ENCODE results near the gene TSEN54. TPM values are rescaled to one million over a fixed set of nuclear protein-coding genes. Genes with fewer than 3 reads are reported as not detected.

Gene TSEN54
- total RNA-seq, 1 donor from 2014 or later, result 21.0 TPM

DNA sequence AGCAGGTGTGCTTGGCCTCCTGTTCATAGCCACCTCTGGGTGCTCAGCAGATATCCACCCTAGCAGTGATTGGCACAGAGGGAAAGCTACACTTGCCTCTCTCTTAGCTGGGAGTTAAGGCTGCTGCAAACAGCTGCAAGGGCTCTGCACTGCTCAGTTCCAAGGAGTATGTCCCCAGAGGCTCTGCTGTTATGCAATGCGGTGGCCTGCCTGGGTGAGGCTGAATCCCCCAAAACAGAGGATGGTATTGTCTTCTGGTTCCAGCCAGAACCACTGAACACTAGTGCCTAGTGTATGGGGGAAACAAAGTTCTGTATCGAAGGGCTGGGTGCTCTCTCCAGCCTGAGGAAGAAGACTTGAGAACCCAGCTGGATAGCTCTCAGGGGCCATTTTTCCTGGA lies 43.1 kb upstream of the TSEN54 start:
- ChIA-PET CTCF (no interaction called here), POLR2A (interaction anchor here (0.6 kb wide), 1 partner anchor 32 kb away, joined by 5 read pairs; no protein-coding TSS in a partner anchor)
- DNase-seq, result no peak
- no peaks in the 10 kb centered on the region for H3K9me3 Mint-ChIP-seq
- intact Hi-C loops (cut with micrococcal nuclease), result no loop called here
- no peak overlapping the region for H3K27ac Mint-ChIP-seq
- H3K27me3 Mint-ChIP-seq, result no peaks in the 10 kb centered on the region
- TF ChIP-seq, protein P1, sequence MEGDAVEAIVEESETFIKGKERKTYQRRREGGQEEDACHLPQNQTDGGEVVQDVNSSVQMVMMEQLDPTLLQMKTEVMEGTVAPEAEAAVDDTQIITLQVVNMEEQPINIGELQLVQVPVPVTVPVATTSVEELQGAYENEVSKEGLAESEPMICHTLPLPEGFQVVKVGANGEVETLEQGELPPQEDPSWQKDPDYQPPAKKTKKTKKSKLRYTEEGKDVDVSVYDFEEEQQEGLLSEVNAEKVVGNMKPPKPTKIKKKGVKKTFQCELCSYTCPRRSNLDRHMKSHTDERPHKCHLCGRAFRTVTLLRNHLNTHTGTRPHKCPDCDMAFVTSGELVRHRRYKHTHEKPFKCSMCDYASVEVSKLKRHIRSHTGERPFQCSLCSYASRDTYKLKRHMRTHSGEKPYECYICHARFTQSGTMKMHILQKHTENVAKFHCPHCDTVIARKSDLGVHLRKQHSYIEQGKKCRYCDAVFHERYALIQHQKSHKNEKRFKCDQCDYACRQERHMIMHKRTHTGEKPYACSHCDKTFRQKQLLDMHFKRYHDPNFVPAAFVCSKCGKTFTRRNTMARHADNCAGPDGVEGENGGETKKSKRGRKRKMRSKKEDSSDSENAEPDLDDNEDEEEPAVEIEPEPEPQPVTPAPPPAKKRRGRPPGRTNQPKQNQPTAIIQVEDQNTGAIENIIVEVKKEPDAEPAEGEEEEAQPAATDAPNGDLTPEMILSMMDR (IDR thresholded peaks at IDR 0.05), result no peak
- peaks cover 44% of the 10 kb centered on the region for H3K36me3 Mint-ChIP-seq (ENCODE audit: low read depth)
- H3K4me1 Mint-ChIP-seq, result no peaks in the 10 kb centered on the region
- H3K4me3 Mint-ChIP-seq, result no peak overlapping the region
- ATAC-seq (ENCODE audit: low read depth), result no peak

DNA sequence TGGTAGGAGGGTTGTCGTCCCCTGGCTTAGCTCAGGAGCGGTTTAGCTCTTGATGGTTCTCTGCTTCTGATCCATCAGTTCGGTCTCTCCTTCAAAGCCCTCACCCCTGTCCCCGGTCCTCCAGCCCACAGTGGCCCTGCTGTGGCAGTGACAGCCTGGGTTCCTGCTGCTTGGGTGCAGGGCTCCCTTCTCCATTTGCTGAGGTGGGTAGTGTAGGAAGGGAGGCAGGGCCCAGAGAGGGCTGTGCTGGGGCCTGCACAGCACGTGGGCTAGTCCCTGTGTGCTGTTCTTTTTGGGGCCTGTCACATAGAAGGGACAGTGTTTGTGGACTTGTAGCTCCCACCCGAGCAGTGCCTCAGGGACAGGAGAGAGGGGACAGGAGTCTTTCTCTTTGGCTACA lies 41.6 kb upstream of the TSEN54 start:
- H3K27ac Mint-ChIP-seq, result no peak overlapping the region
- intact Hi-C loops (cut with micrococcal nuclease), result no loop called here

DNA sequence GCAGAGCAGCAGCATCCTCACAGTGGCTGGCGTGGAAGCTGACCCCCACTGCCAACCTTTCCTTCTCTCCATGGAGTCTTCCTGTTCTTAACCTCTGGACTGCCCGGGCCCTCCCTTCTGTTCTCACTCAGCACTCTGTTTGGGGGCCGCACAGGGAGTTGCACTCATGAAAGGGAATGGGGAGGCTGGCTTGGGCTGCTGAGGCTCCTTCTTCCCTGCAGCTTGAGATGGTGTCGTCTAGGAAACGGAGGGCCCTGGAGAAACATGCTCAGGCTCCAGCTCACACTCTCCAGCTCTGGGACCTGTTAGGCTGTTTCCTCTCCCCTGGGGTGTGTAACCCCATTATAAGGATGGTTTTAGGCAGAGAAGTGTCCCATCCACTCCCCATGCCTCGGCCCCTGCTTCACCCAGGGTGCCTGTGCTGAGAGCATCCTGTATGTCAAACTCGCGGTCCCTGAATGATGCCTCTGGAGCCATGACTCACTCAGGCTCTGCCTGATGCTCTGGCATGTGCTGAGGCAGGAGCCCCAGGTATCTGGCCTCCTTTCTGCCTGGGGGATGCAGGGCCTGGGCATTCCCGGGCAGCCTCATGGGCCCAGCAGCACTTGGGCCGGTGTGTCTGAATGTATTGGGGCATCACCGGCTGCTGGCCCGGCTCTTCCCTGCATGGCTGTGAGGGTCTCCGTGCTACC lies 41.0 kb upstream of the TSEN54 start:
- H3K4me1 Mint-ChIP-seq, result no peaks in the 10 kb centered on the region
- ATAC-seq (ENCODE audit: low read depth) (no peak), DNase-seq (no peak)
- TF ChIP-seq, protein P1 (IDR thresholded peaks at IDR 0.05), result no peak
- ChIA-PET POLR2A (no interaction called here), CTCF (no interaction called here)
- intact Hi-C loops (cut with micrococcal nuclease), result no loop called here
- peaks cover 46% of the 10 kb centered on the region for H3K36me3 Mint-ChIP-seq (ENCODE audit: low read depth)
- H3K9me3 Mint-ChIP-seq, result no peaks in the 10 kb centered on the region
- no peak overlapping the region for H3K27ac Mint-ChIP-seq
- no peak overlapping the region for H3K4me3 Mint-ChIP-seq
- no peaks in the 10 kb centered on the region for H3K27me3 Mint-ChIP-seq

More for the DNA sequence above, 41.6 kb upstream of the TSEN54 start:
- TF ChIP-seq, protein P1 (IDR thresholded peaks at IDR 0.05), result no peak
- ChIA-PET CTCF (no interaction called here), POLR2A (no interaction called here)
- Mint-ChIP-seq H3K36me3 (ENCODE audit: low read depth) (peaks cover 45% of the 10 kb centered on the region), H3K9me3 (no peaks in the 10 kb centered on the region), H3K4me3 (no peak overlapping the region), H3K27me3 (no peaks in the 10 kb centered on the region), H3K4me1 (no peaks in the 10 kb centered on the region)
- ATAC-seq (ENCODE audit: low read depth) (no peak), DNase-seq (no peak)

DNA sequence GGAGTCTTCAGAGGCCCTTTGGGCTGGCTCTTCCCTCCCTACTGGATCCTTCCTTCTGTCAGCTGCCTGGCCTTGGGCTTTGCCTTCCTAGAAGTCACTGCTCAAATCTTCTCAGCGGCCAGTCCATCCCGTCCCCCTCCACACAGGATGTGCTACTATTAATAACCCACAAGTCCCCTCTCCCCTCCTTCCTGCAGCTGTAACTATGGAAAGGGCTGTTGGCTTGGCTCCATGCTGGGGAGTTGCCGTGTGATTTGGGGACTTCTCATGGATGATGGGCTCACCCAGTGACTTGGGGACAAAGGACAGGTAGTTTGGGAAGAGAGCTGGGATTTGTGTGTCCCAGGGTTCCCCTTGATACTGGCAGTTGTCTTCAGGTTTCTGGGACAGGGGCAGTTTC lies 40.5 kb upstream of the TSEN54 start:
- Mint-ChIP-seq H3K4me3 (no peak overlapping the region), H3K36me3 (ENCODE audit: low read depth) (peaks cover 50% of the 10 kb centered on the region), H3K9me3 (no peaks in the 10 kb centered on the region), H3K27ac (no peak overlapping the region), H3K4me1 (no peaks in the 10 kb centered on the region), H3K27me3 (no peaks in the 10 kb centered on the region)
- TF ChIP-seq, protein P1 (IDR thresholded peaks at IDR 0.05), result no peak
- ChIA-PET POLR2A (no interaction called here), CTCF (no interaction called here)
- intact Hi-C loops (cut with micrococcal nuclease), result no loop called here
- ATAC-seq (ENCODE audit: low read depth) (no peak), DNase-seq (no peak)

DNA sequence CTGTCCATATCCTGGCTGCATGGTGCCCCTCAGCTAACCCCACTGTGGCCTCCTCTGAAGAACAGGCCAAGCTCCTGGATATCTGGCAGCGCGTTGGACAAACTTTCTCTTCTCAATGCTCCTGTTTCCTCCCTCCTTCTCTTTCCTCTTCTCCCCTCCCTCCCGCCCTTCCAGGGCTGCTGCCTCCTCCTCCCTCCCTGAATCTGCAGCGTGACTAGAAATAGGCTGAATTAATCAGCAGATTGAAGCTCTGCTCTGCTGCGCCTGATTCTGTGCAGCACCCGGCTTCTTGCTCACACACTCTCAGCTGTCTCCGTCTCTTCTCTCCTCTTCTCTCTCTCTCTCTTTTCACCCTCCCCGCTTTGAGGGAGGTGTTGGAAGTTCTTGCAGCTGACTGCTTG lies 40.1 kb upstream of the TSEN54 start:
- ATAC-seq (ENCODE audit: low read depth) (no peak), DNase-seq (no peak)
- Mint-ChIP-seq H3K9me3 (no peaks in the 10 kb centered on the region), H3K36me3 (ENCODE audit: low read depth) (peaks cover 52% of the 10 kb centered on the region), H3K27me3 (no peaks in the 10 kb centered on the region), H3K27ac (no peak overlapping the region), H3K4me1 (no peaks in the 10 kb centered on the region), H3K4me3 (no peak overlapping the region)
- ChIA-PET CTCF (no interaction called here), POLR2A (no interaction called here)
- TF ChIP-seq, protein P1 (IDR thresholded peaks at IDR 0.05), result no peak
- intact Hi-C loops (cut with micrococcal nuclease), result no loop called here
